HepG2 (cell line): ENCODE data around the gene NSL1.

Experiments
- EHMT2 ChIP-seq: fragments of 200-600 bp; sonication (generic); IDR thresholded peaks from 2 replicates; pipeline ENCODE4 v1.7.0; 2017; ENCODE audit warnings: antibody characterized with exemption, low read depth, low read length, borderline replicate concordance
- EP300 ChIP-seq, 3 experiments: sonication (generic) in 1 of 3; formaldehyde crosslinking in 1 of 3; IDR thresholded peaks; 2 replicates each; pipeline versions ENCODE4 v1.5.1 to v1.6.1; 2011 to 2020; ENCODE audit warnings: low read depth in 2 of 3, low read length in 2 of 3, borderline replicate concordance in 1 of 3, improper control_type of control experiment in 1 of 3, mild to moderate bottlenecking in 1 of 3, missing genetic modification reagents in 1 of 3, moderate library complexity in 1 of 3
- NRL ChIP-seq: sonication (generic); formaldehyde crosslinking; IDR thresholded peaks from 2 replicates; pipeline ENCODE4 v1.5.0; 2020; ENCODE audit warnings: missing genetic modification reagents, mild to moderate bottlenecking, moderate library complexity, borderline replicate concordance
- POLR2A ChIP-seq, 2 experiments: IDR thresholded peaks; 2 replicates each; pipeline ENCODE4 v1.6.1; 2011; ENCODE audit warnings: low read depth in 2 of 2, low read length in 2 of 2, mild to moderate bottlenecking in 1 of 2, moderate library complexity in 1 of 2; ENCODE audit not compliant: insufficient read depth in 1 of 2
- POLR2AphosphoS5 ChIP-seq: IDR thresholded peaks from 2 replicates; pipeline ENCODE4 v1.6.1; 2012; ENCODE audit warnings: low read depth, low read length
- RFX5 ChIP-seq: IDR thresholded peaks from 2 replicates; pipeline ENCODE4 v1.6.1; 2011; ENCODE audit warnings: low read depth, low read length, improper control_type of control experiment
- TAF1 ChIP-seq: sonication (generic); formaldehyde crosslinking; IDR thresholded peaks from 2 replicates; pipeline ENCODE4 v1.4.0; 2020; ENCODE audit warnings: missing genetic modification reagents
- YY1 ChIP-seq: IDR thresholded peaks from 2 replicates; pipeline ENCODE4 v1.6.1; 2011; ENCODE audit warnings: low read length, low read depth, moderate library complexity, mild to moderate bottlenecking; ENCODE audit not compliant: insufficient read depth, insufficient replicate concordance
- ZHX1 ChIP-seq: sonication (generic); formaldehyde crosslinking; IDR thresholded peaks from 2 replicates; pipeline ENCODE4 v1.8.1; 2022; ENCODE audit warnings: low read depth, mild to moderate bottlenecking, missing genetic modification reagents
- ZKSCAN8 ChIP-seq: IDR thresholded peaks from 2 replicates; pipeline ENCODE4 v1.6.1; 2016; ENCODE audit warnings: borderline replicate concordance, missing genetic modification reagents, missing compliant biosample characterization
- ZNF264 ChIP-seq: sonication (generic); formaldehyde crosslinking; IDR thresholded peaks from 2 replicates; pipeline ENCODE4 v1.4.0; 2020; ENCODE audit warnings: missing genetic modification reagents
- ZNF274 ChIP-seq: sonication (generic); formaldehyde crosslinking; IDR thresholded peaks from 2 replicates; pipeline ENCODE4 v1.5.1; 2020; ENCODE audit warnings: mild to moderate bottlenecking, missing genetic modification reagents
- ZNF720 ChIP-seq: sonication (generic); formaldehyde crosslinking; IDR thresholded peaks from 2 replicates; pipeline ENCODE4 v1.4.0; 2020; ENCODE audit warnings: missing genetic modification reagents

DNA sequence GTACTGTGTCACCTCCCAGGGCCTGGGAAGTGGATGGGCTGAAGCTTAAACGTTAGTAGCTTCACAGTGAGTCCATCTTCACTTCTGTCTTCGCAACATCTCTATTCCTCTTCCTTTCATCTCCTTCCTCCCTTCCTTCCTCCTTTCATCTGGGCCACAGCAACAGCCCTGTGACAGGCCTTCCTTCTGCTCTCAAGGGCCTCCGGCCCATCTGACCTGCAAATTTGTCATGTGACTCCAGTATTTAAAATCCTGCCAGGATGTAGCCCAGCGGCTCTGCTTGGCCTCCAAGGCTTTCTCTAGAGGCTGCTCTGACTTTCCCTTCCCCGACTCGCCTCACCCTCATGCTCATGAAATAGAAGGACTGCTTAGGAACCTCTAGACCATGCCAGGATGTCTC, 81.0 kb downstream of the NSL1 start:
- TF ChIP-seq EHMT2 (no peak), RFX5 (no peak), ZNF720 (no peak), ZNF274 (no peak), TAF1 (CRISPR knock-in tag) (no peak), POLR2AphosphoS5 (no peak), ZKSCAN8 (CRISPR knock-in tag) (no peak), ZNF264 (CRISPR knock-in tag) (no peak), POLR2A (IDR thresholded peaks at IDR 0.05; ENCODE audit: insufficient read depth in 1 of 2, low read depth in 2 of 2, low read length in 2 of 2) (no peak), NRL (CRISPR knock-in tag) (no peak), EP300 (IDR thresholded peaks at IDR 0.05; ENCODE audit: low read depth in 2 of 2, low read length in 2 of 2) (no peak), EP300 (CRISPR knock-in tag; IDR thresholded peaks at IDR 0.05; ENCODE audit: borderline replicate concordance) (no peak), YY1 (no peak), ZHX1 (CRISPR knock-in tag) (no peak)
